RCC 7860 (cell line): ENCODE data around the gene WDSUB1.
A peak's percentile ranks its signal among the peaks of the same experiment; 100 is the strongest.

Source experiments
- DNase-seq: peaks from one replicate; pipeline ENCODE4 v3.0.0-alpha.2; 2015; ENCODE audit warnings: low spot score
- FAIRE-seq: peaks from 2 replicates; lab custom pipeline; 2012; peaks lifted over from hg19 to GRCh38; lab: Jason Lieb, UNC

The WDSUB1 gene

DNA sequence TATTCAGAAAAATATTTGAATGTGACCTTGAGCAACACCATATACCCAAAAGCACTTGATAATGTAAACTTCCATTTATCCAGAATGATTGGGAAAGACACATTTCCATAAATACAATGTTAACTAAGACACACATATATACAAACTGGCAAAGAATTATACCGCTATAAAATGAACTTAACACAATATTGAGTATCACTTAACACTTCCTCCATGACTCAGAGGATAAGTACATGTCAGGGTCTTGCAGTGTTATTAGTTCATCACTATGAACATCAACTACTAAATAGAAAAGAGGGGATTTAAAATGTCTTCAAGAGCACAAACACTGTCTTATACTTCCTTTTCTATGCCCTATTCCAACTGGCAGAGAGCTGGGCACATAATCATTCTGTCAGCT is 18.6 kb downstream of the WDSUB1 start:
- FAIRE-seq = no peak
- DNase-seq = no peak

DNA sequence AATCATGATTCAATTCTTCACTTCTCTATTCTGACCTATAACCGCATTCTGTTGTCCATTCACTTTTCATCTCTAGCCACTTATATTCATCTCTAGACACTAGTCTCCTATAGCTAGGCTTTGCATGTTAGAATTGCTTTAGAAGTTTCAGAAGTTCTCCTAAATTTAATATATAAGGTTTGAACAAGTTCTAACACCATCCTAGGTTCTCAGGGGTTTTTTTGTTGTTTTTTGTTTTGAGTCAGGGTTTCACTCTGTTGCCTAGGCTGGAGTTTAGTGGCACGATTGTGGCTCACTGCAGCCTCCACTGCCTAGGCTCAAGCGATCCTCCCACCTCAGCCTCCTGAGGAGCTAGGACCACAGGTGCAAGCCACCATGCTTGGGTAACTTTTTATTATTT is 19.9 kb downstream of the WDSUB1 start:
- FAIRE-seq (no peak), DNase-seq (no peak)

DNA sequence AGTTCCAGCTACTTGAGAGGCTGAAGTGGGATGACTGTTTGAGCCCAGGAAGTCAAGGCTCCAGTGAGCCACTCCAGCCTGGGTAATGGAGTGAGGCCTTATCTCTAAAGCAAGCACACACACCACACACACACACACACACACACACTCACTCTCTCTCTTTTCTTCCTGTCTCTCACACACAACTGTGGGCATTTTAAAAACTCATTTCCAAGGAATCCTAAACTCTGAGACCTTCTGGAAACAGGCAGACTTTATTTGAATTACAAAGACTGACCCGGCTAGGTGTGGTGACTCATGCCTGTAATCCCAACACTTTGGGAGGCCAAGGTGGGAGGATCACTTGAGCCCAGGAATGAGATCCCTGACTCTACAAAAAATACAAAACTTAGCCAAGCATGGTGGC is 21.3 kb downstream of the WDSUB1 start:
- peak; percentile 85 for FAIRE-seq
- DNase-seq = peak; percentile 82

DNA sequence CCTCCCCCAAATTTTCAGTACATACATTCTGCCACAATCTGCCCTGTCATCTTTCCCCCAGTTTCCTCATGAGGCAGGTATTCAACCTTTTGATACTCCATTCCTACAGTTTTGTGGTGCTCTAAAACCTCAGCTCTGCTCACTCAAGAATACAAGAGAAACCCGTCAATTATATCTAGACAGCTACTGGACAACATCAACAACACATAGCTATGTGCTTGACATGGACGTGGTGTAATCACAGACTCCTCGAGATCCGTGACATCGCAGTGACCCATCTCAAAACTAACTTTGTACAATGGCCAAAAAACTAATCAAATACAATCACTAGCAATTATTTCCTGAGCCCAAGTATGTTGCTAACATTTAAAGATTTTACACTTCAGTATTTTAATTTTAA is 23.6 kb downstream of the WDSUB1 start:
- FAIRE-seq (no peak), DNase-seq (no peak)

DNA sequence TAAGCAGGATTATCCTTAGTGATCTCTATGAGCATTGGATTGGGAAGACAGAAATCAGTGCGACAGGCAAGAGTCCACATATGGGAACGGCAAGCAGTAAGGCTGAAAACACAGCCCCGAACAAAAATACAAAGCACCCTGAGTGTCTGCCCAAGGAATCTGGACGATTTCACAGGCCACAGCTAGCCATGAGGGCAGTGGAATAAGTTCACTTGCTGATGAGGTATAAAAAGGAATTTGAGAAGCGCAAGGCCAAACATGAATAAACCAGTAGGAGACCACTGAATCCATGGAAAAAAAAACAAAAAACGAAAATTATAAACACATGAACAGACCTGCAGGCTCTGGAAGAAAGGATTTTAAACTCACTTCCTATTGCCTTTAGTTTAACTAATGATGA is 24.3 kb downstream of the WDSUB1 start:
- DNase-seq = no peak
- FAIRE-seq = no peak

DNA sequence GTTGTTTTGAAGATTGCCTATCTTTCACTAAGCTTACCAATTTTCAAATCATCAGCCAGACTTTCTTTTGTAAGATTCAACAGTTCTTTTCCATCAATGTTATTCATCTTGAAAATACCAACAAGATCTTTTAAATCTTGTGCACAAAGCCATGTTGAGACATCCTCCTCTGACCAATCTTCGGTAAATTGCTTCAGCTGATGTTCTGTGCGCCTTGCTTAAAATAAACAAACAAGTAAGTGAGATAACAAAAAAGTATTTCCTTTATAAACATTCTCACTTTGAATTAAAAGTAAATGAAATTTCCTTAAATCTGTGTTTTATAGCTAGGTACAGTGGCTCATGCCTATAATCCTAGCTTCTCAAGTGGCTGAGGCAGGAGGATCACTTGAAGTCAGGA is 30.3 kb downstream of the WDSUB1 start:
- DNase-seq (no peak), FAIRE-seq (no peak)

DNA sequence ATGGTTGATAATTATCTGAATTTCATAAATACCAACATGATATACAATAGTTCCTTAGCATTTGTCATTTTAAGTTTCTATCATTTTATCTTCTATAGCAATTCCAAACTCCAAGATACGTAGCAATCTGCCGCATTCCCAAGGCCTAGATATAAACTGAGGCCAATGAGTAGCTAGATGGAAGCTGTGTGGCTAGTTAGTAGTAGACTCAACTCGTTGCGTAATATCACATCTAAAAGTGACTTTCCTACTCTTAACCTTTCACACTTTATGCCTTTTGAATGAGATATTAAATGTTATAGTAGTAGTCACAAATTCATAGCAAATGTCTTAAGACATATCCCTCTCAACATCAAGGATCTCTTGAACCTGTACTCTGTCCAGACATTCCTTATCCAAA is 33.6 kb downstream of the WDSUB1 start:
- DNase-seq = no peak
- FAIRE-seq = no peak

DNA sequence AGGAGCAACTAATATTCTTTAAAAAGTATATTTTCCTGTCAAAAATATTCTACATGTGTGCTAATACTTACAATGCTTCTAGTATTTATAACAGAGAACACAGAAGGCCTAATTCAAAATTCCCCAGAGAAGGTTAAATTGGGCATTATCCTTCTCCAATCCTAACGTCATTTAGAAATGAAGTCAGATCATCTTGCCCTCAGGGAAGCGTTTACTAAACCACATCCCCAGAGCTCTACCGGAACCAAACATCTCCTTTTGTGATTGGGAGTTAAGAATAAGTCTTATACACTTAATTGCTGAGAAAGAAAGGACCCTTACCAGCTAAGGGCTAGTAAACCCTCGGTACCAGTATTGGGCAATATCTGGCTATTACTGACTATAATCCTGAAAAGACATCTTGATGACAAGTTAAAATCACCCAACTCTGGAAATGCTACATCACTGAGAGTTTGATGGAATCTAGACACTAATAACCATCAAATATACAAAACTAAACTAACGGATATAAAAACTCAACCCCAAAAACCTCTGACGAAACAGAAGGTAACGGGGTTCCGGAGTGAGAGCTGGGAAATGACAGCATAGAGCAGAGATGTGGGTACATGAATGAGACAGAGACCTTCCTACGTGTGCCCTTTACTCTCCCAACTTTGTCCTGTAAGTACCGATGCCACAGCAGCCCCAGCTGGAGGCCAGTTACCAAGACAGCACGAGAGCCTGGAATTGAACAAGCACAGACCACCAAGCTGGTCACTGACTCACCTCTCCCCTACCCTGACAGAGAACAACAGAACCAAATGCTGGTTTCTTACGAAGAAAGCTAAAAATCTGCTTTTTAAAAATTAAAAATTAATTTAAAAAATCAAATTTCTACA is 35.0 kb downstream of the WDSUB1 start:
- DNase-seq = no peak

DNA sequence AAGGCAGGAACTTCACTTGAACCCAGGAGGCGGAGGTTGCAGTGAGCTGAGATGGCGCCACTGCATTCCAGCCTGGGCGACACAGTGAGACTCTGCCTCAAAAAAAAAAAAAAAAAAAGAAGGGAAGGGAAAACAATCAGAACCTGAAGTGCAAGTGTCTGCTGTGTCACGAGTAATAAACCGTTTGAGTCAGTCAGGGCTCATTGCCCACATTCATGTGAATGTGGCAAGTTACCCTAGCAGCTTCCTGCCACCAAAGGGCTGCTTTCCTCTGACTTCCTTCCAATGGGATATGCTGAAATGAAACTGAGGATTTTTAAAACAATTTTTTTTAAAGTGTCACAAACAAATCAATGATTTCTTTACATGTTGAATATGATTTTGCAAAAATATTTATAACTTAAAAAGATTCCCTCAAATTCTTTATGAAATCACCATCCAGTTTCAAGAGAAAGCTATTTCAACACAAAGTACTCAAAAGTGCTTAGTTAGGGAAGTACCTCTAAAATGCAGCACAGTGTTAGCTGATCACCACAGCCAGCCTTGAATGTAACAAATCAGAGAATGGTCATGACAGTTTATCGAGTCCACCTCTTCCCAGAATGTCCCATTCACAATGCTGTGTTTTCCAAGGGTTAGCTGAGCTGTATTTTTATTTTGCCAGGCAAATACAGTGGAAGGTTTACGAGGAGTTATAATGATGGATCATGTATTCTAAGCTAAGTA is 36.4 kb downstream of the WDSUB1 start:
- FAIRE-seq = peak; percentile 95
- peak; percentile 91 for DNase-seq

More for the DNA sequence above, 35.0 kb downstream of the WDSUB1 start:
- FAIRE-seq = no peak

DNA sequence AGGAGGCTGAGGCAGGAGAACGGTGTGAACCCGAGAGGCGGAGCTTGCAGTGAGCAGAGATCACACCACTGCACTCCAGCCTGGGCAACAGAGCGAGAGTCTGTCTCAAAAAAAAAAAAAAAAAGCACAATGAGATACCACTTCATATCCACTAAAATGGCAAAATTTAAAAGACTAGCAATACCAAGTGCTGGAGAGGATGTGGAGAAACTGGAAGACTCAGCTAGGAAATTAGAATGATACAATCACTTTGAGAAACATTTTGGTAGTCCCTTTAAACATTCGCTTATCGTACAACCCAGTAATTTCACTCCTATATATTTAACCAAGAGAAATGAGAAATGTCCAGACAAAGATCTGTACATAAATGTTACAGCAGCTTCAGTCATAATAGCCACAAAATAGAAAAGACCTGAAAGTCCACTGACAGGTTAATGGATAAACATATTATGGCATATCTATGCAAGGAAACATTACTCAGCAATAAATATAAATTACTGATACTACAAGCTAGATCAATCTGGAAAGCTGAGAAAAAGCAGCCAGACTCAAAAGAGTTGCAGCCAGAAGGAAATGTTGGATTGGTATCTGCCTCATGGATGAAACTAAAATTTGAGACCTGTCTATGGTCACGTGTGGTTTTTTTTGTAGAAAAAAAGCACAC is 40.0 kb downstream of the WDSUB1 start:
- FAIRE-seq = no peak
- no peak for DNase-seq

DNA sequence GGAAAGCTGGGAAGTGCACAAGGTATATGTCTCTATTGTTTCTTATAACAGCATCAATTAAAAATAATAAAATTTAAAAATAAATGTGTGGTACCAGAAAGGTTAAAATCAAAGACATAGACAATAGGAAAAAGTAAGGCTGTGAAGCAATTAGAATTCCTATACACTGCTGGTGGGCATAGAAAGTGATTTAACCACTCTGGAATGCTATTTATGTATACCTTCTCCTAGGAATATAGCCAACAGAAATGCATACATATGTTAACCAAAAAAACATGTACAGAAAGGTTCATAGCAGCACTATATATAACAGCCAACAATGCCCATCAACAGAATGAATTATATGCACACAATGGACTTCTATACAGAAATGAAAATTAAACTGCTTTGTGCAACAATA is 43.0 kb downstream of the WDSUB1 start:
- no peak for FAIRE-seq
- no peak for DNase-seq

DNA sequence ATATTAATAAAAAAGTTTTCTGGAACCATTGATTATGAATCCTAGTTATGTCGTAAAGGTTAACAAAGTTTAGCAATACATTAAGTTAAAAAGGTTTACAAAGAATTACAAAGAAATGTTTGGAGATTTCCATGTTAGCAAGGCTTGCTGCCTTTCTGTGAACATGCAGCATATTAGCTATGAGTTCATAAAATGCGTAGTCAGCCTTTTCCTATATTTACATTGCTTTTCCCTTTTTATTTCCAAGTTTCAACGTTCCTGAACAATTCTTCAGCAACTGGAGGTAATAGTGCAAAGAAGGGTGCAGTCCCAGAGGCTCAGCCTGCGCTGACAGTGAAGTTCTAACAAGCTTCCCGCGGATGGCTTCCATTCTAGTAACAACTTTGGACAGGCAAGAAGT is 51.6 kb downstream of the WDSUB1 start:
- FAIRE-seq (no peak), DNase-seq (no peak)

DNA sequence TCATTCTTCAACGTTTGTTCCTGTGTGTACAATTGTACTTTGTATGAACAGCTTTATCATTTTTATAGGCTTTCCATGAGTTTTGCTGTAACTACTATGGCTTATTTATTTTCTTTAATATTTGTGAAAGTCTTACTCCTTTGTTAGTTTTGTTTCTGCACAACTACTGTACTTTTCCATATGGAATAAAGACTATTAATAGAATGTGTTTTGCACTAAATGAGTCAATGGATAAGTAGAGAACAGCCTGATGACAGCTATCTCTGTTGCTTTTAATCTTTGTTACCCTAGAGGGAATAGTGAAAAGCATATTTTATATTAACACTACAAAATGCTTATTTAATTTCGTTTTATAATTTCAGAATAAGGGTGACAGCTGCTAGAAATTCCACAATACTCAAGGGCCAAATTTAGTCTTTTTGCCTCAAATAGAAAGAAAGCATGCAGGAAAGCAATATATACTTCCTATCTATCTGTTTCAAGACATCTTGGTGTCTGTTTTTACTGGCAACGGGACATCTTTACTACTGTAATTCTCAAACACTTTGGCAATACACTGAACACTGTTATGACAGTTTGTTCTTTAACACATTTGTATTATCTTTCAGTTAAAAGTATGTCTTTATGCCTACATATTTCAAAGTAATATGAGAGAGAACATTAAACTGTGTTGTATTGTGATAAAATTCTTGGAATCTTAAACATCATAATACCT is 53.9 kb downstream of the WDSUB1 start:
- FAIRE-seq (no peak), DNase-seq (no peak)

DNA sequence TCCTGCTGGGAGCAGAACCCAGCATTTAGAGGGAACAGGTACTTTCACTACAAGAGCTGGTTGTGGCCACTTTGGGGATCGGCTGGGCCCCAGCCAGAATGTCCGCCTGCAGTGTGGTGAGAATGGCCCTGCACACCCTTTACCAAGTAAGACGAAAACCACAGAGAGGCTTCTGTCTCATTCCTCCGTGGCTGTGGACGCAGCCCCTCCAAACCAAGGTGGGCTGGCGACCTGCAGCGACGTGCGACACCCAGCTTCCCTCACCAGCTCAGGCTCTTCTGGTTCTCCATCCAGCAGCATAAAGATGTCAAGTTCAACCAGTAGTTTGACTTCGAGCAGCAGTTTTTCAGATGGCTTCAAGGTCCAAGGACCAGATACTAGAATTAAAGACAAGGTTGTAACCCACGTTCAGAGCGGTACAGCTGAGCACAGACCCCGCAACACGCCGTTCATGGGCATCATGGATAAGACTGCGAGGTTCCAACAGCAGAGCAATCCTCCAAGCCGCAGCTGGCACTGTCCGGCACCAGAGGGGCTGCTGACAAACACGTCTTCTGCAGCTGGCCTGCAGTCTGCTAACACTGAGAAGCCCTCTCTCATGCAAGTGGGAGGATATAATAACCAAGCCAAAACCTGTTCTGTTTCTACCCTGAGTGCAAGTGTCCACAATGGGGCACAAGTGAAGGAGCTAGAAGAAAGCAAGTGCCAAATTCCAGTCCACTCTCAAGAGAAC is 56.2 kb downstream of the WDSUB1 start:
- FAIRE-seq (no peak), DNase-seq (no peak)

DNA sequence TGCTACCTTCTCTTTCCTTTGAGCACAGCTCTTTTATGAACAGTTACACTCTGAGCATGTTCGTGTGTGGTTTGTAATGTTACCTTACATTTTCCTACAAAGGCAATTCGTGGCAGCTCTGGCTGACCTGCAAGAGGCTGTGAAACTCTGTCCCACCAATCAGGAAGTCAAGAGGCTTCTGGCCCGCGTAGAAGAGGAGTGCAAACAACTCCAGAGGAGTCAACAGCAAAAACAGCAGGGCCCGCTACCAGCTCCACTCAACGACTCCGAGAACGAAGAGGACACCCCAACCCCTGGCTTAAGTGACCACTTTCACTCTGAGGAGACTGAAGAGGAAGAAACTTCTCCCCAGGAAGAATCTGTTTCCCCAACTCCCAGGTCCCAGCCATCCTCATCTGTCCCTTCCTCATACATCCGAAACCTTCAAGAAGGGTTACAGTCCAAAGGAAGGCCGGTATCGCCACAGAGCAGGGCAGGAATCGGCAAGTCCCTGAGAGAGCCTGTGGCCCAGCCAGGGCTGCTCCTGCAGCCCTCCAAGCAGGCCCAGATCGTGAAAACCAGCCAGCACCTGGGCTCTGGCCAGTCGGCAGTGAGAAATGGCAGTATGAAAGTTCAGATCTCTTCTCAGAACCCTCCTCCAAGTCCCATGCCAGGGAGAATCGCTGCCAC is 56.9 kb downstream of the WDSUB1 start:
- FAIRE-seq = no peak

DNA sequence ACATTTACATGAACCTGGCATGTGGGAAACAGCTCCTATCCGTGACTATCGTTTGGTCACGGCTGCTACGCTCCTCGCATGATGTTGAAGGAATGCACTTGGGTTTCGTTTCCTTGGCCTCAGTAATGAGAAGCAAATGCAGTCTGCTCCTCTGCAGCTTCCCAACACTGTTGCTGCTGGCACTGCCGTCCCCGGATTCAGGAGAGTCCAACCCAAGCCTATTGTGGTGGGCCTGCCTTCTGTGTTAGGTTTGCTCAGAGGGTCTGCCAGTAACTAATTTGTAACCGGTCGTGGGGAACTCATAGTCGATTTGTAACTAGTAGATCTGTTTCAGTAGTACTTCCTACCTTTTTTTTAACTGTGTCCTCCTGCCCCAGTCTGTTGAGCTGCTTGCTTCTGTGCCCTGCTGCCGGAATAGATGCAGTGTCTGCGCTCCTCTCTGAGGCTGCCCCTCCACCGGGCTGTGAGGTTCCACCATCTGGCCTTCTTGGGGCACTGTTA is 58.4 kb downstream of the WDSUB1 start:
- DNase-seq (no peak), FAIRE-seq (no peak)

More for the DNA sequence above, 56.9 kb downstream of the WDSUB1 start:
- no peak for DNase-seq

DNA sequence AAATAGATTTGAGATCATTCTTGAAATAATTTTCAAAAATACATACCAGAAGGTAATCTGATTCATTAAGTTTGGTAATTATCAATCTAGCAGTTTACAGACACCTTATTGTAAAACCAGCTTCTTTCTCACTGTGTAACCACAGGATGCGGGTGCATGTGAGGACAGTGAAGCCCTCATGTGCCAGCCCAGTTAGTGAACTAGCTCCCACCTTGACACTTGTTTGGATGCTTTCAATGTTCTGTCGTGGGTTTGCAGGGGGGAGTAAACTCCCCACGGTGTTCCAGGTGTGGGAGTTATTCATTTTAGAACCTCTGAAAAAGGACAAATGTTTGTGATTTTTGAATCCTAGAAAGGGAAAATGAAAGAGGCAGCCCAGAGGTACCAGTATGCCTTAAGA is 59.0 kb downstream of the WDSUB1 start:
- DNase-seq = no peak

DNA sequence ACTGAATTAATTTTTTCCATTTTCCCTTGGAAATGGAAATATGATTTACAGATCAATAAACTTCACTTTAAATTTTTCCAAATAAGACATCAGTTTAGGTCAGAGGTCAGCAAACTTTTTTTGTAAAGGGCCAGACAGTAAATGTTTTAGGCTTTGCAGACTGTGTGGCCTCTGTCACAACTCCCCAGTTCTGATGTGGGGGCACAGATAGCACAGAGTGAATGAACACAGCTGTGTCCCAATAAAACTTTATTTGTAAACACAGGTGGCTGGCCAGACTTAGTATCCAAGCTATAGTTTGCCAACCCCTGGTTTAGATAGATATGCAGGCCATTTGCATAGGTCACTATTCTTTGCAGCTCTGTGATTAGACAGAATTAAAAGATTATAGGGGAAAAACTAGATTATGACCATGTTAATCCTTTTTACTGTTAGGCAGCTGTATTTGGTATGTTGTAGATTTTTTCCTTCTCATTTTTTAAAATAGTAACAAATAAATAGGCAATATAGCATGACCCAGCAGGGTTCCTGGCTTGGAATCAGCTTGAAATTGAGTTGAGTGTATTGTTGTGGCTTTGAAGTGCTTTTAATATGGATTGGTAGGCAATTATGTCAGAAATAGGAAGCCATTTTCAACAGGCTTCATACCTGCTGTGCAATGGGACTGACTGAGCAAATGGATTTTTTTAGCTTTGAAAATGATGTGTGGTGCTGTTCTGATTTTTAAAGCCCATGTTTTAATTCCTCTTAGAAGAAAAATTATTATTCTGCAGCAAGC is 59.7 kb downstream of the WDSUB1 start:
- FAIRE-seq = no peak

More for the DNA sequence above, 59.0 kb downstream of the WDSUB1 start:
- FAIRE-seq = no peak

DNA sequence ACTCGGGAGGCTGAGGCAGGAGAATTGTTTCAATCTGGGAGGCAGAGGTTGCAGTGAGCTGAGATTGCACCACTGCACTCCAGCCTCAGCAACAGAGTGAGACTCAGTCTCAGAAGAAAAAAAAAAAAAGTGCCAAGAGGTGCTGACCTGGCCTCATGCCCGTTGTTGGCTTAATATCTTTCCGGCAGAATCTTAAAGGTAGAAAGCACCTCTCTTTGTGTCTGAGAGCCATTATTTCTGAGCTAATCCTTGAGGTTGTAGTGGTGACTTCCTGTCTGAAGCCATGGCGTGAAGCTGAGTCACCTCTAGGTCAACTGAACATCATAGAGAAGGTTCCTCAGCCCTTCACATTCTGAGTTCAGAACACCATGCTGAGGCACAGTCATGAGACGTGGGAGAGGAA is 60.4 kb downstream of the WDSUB1 start:
- FAIRE-seq = peak; percentile 80
- peak; percentile 89 for DNase-seq

More for the DNA sequence above, 59.7 kb downstream of the WDSUB1 start:
- no peak for DNase-seq
